GM18873 (cell line): Measurements from ENCODE around the gene ERBB4.
A peak's percentile ranks its signal among the peaks of the same experiment; 100 is the strongest.

Source experiments
- ATAC-seq: cut with Tn5 transposase; IDR thresholded peaks from one replicate; pipeline ENCODE4 v1.9.1; 2021; ENCODE audit warnings: mild to moderate bottlenecking, moderate library complexity, moderate number of reproducible peaks; ENCODE audit not compliant: unreplicated experiment, low FRiP score

ERBB4 gene

DNA sequence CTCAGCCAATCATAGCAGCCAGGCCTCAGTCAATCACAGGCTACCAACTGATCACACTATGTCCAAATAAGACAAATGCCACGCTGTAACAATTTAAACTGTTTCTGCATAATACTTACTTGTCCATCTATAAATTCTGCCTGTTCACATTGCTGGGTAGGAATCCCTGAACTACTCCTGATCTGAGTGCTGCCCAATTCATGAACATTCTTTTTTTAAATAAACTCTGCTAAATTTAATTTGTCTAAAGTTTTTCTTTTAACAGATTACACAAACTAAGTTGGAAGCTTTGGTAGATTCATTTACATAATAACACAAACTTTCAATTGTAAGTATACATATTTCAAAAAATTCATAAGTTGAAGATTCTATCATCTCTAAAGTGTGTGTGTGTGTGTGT, 583.0 kb downstream of the ERBB4 start:
- ATAC-seq: no peak

DNA sequence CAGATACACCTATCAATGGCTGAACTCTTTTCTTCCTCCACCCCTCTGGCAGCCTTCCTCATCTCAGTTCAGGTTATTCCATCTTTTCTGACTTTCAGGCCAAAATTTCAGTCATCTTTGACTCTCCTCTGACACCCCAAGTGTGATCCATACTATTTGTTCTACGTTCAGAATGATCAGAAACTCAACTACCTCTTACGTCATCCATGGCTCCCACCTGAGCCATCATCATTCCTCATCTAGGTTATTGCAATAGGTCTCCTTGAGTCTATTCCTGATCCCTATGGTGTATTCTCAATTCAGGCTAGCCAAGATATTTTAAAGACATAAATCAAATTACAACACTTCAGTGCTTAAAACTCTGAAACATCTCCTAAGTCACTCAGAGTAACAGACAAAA, 589.7 kb downstream of the ERBB4 start:
- no peak for ATAC-seq

DNA sequence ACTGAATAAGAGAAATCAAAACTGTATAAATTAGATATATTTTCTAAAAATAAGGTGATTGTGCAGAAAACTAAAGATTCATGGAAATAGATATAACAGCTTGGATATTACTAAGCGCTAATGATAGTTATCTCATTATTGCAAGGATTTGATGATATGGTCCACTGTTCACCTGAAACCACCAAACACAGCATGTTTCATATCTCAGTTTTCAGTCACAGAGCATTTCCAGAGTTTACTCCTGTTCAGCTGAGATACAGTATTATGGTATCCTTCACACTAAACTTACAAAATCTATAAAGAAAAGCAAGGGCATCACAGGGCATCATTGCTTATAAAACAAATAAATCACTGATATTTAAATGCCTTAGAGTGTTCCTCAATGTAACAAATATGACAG, 591.6 kb downstream of the ERBB4 start:
- ATAC-seq: no peak

DNA sequence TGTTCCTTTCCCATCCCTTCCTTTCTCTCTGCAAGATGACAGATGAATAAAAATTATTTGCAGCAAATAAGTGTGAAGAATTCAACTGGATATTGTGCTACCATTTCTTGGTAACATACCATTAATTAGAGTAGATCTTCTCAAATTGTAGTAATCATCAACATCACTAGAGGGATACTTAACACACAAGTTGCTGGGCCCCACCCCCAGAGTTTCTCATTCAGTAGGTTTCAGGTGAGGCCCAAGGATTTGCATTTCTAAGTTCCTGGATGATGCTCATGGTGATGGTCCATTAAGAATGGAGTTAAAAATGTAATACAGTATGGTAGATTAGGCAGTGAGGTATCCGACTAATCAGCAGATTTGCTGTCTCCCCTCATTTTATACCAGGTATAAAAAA, 594.0 kb downstream of the ERBB4 start:
- no peak for ATAC-seq

DNA sequence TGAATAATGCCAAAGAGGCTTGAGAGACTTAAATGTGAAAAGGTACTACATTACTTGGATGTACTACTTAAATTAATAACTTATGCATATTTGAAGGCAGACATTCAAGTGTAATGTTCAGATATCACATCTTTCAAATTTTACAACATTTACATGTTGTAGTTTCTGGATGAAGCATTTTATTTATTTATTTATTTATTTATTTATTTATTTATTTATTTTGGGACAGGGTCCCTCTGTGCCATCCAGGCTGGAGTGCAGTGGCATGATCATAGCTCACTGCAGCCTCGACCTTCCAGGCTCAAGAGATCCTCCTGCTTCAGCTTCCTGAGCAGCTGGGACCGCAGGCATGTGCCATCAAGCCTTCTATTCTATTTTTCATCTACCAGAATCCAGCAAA, 596.4 kb downstream of the ERBB4 start:
- no peak for ATAC-seq

DNA sequence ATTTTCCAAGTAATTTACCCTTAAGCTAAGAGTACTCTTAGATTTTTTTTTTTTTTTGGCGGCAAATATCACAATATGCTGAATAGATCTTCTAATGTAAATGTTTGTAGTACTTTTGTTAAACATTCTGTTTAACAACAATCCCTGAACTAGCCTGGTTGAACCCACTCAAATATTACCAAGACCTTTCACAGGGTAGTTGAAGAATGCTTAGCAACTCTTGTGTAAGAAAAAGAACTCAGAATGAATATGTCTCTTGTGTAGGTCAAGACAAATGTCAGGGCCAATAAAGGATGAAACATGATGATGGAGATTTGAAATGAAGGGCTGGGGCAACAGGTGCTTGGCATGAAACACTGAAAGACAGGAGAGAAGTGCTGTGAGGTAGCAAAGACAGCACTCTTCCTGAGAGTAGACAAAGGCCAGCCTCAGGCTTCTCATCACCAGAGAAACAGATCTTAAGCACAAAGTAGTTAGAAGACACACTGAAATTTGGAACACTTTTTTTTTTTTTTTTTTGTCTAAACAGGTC, 597.3 kb downstream of the ERBB4 start:
- ATAC-seq: no peak

DNA sequence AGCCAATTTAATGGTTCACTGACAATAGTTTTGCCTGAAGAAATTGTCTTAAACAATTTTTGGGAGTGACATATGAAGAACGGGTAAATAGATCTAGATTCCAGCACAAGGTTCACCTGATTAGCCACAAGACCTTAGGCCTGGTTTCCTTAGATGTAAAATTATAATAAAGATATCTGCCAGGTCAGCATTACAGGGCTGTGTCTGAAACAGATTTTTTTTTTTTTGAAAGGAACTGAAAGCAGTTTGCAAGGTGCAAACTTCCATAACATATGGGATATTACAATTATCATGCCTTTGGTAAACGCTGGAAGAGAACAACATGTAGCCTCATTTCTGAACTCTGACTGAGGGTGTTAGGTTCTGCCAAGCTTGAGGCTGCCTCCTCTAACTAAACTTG, 599.4 kb downstream of the ERBB4 start:
- ATAC-seq: no peak

DNA sequence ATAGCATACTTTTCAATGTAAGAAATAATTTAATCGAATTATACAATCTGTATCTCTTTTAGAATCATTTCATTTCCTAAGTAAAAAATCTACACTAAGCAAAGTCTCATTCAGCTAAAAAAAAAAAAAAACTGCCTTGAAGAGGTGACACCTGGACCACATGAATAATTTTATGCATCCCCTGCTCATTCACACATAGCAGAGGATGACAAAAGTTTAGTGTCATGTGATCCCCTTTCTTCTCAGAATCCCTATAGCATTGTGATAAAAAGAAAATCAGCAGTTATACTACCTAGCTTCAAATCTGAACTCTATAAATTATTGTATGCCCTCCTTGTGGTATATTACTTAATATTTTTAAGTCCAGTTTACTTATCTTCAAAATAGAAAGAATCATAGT, 603.8 kb downstream of the ERBB4 start:
- ATAC-seq: no peak

DNA sequence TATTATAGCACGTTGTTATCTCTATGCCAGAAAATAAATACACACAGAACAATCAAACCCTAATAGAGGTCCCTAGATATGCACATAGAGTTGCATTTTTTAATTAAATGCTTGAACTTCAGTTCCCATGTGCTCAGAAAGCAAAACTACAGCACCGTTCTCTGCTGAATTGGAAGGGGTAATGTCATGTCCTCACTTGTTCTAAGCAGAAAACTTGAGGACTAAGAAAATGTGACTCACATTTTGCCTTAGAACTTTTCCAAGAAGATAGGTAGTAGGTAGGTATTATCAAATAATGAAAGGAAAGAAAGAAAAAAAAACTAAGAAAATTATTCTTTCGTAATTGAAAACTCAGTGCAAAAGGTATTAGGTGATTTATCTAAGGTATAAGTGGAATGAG, 607.3 kb downstream of the ERBB4 start:
- ATAC-seq: no peak

DNA sequence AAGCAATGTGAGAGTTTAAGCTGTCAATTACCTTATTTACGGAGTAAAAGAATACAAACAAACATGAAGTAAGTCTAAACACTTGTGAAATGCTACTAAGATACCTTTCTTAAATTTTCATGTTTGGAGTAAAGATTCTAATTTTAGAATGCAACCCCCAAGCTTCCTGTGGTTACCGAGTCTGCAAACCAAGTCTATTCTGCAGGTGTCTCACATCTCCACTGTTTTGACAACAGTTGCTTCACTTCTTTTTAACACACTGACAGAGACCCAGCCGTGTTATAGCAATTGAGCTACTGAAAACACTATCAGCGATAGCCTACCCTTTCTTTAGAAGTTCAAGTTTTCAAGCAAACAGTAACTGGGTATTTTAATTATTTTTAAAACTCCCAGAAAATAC, 608.3 kb downstream of the ERBB4 start:
- peak; percentile 62 for ATAC-seq

DNA sequence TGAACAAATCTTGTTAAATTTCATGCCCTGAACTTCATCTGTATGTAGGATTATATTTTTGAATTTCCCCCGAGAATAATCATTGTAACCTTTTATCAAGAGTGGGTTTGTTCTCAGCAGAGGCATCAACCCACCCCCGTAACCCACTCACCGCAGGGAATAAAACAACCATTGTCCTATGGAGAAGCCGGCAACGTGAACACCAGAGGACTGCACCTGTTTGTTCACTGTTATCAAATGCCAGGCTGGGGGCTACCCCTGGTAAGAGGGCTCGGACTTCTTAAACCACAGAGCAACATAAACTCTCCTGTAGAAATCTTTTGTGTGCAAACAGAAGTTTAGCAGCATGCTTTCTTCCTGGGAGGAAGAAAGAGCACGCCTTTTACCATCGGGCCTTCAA, 610.4 kb downstream of the ERBB4 start:
- no peak for ATAC-seq

DNA sequence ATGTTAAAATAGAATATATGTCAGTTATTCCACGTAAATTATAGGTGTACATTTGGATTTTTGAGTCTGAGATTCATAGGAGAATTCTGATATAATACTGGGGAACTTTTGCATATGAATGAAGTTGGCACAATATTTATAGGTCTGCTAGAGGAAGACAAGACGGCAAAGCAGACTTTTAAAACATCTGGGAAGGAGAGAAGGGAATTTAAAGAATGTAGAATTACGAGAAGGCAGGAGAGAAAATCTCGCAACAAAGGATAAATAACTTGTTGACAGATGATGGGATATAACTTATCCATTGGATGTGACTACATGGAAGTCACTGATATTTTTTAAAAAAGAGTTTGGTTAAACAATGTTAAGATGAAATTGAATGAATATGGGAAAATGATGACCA, 615.6 kb downstream of the ERBB4 start:
- no peak for ATAC-seq

DNA sequence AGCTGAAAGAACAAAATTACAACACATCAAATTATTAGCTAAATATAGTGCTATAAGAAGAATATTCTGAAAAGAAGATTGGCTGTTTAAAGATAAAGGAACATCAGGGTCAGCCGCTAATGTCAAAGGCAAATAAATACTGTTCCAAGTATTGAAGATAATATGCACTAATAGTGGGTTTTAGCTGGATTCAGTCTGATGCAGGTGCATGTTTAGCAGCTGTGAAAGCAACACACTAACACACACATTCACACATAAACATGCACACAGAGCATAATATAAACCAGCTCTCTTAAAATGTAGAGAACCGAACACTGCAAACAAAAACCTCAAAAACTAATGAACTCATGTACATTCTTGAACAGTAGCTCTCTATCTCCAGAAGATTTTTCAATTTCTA, 634.6 kb downstream of the ERBB4 start:
- no peak for ATAC-seq

DNA sequence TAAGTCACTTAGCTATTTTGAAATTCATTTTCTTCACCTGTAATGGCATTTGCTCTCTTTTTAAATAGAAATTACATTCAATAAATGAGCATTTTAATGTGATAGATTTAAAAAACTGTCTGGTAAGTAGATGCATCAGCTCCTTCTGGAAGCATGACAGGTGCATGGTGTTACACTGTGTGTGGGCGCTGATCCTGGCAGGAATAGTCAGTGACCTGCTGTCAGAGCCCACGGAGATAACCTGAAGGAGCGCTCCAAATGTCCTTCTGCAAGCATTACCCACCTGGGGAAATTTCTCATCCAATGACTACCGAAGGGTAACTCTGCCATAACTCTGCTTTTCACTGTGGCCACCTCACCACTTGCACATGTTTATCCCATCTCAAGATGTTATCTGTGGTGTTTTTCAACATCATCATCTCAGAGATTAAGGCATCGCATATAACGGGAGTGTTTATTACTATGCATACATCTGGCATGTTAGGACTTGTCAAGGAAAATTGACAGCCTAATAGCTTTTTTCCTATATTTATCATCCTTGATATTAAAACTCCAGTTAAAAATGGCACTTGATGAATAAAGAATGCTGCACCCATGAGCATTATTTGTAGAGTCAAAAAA, 637.3 kb downstream of the ERBB4 start:
- no peak for ATAC-seq

DNA sequence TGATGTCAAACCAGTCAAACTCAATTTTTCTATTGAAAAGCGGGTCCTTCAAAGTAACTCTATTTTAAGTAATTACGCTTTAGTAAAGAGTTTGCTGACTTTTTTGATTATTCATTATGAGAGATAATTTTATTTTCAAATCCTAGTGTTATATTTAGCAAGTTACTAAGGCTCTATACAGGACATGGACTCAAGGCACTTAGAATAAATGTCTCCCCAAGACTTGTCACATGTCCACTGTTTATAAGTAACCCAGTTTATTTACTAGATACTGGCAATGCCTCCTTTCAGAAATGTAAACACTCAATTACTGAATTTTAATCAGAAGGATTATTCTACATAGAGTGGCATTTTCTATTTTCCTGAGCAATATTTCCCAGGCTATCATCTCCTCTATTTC, 638.1 kb downstream of the ERBB4 start:
- no peak for ATAC-seq

DNA sequence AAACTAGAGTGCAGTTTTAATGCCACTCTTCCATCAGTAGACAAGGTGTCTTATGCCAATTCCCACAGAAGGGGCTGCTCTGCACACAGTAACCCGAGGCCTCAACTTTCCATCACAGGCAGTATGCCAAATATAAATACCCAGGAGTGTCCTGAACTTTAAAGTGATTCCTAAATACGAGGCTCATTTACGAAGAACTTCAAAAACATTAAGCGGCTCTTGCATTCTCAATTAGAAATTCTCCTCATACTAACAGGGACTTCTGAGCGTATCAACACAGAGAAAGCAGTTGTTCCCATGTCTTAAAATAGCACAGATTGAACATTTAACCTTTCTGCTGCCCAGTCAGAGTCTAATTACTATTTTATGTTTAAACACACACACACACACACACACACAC, 638.6 kb downstream of the ERBB4 start:
- no peak for ATAC-seq

DNA sequence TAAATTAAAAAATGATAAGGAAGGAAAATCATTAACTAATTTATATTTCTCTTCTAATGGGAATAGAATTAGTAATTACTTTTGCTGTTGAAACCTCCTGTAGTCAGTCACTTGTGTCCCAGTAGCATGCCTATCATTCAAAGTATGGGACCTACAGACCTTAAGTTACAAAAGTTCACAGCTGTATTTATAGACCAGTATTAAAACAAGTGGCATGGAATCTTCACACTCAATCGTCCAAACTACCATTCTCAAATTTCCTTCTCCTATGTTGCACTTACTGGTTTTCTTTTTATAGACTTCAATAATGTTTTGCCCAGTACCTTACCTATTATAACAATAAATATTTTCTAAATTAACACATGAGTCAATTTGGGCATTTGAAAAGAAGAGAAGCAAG, 639.9 kb downstream of the ERBB4 start:
- ATAC-seq: no peak

DNA sequence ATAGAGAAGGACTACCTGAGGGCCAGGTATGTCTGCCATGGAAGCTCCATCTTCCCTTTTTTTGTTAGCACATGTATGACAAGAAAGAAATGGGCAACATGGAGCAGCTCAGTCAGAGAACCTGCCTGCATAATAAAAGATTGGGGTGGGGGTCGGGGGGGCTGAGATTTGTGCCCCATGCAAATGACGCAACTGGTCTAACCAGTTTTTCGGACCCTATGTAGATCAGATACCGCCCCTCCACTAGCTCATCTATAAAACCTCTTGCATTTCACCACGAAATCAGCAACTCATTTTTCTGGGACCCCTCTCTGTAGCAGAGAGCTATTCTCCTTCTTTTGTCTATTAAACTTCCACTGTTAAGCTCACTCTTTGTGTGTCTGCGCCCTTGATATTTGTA, 657.2 kb downstream of the ERBB4 start:
- ATAC-seq: no peak

DNA sequence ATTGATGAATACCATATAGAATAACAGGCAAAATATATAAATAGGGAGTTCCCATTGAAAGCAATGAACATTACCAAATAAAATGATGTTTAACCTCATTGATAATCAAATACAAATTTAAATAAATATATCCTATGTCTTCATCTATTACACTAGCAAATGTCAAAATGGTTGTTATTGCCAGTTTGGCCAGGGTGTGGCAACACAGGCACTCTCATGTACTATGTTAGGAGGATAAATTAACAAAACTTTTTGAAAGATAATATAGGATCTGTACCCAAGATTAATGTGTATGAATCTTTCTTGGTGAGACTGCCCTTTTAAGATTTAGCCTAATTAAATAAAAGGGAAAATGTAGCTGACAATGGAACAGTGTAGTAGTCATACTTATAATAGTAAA, 659.3 kb downstream of the ERBB4 start:
- no peak for ATAC-seq

DNA sequence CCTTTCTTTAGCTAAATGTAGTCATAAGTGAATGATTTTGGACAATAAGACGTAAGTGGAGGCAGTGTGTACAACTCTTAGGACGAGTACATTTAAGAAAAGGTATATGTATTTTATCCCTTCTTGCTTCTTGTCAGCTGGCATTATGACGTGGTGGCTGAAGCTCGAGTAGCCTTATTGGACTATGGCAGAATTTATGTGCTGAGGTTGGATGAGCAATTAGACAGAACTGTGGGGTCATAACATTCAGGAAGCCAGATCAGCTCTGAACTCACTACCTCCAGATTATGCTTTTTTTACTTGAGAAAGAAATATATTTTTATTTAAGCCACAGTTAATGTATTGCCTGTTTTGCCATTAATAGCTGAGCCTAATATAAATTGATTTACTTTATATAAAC, 661.5 kb downstream of the ERBB4 start:
- no peak for ATAC-seq

DNA sequence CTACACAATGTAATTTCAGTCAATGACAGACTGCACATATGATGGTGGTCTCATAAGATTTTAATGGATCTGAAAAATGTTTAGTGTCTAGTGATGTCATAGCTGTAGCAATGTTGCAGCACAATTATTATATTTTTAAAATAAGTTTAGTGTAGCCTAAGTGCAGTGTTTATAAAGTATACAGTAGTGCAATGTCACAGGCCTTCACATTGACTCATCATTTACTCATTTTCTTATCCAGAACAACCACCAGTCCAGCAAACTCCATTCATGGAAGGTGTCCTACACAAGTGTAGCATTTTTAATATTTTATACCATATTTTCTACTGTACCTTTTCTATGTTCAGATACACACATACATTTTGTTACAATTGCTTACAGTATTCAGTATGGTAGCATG, 663.1 kb downstream of the ERBB4 start:
- no peak for ATAC-seq

DNA sequence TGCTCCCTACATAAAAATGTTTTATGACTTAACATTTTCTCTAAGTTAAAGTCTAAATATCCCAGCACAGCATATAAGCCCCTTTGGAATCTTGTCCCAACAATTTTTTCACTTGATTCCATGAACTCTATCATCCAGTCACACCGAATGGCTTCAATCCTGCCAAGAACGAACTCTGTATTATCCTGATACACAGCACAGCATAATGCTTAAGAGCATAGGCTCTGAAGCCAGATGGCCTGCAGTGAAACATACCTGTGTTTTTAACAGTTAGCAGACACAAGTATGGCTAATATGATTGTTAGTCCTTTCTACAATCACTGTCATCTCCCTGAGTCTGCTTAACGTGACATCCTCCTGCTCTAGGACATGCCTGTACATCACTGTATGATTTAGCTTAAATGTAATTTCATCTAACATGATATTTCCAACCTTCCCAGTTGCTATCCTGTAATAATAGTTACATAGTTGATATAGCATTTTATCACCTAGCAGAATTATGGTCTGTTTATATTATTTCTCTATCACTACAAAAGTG, 669.5 kb downstream of the ERBB4 start:
- no peak for ATAC-seq
